Mammary epithelial cell (primary cell): ENCODE results near the gene ZPLD1.

Experiments
- CTCF ChIP-seq, 2 donors: IDR thresholded peaks in 1 of 2; conservative IDR thresholded peaks in 1 of 2; 2 replicates each; pipeline ENCODE4 v1.5.1; 2011 to 2012; ENCODE audit warnings: inconsistent platforms in 2 of 2, low read length in 2 of 2, mild to moderate bottlenecking in 2 of 2, control low read depth in 1 of 2, low read depth in 1 of 2; ENCODE audit not compliant: insufficient read depth in 1 of 2; ENCODE audit errors: extremely low read depth in 1 of 2
- EZH2 ChIP-seq: IDR thresholded peaks from 2 replicates; pipeline ENCODE4 v1.6.1; 2012; ENCODE audit warnings: low read length, inconsistent platforms, borderline replicate concordance

- no peak for TF ChIP-seq CTCF (conservative IDR thresholded peaks at IDR 0.05 in 1 of 2, IDR thresholded peaks at IDR 0.05 in 1 of 2; ENCODE audit: extremely low read depth in 1 of 2, insufficient read depth in 1 of 2, low read depth in 1 of 2, low read length in 2 of 2)
- no peak for TF ChIP-seq EZH2
Measured at GRCh38 chr3:102390916-102391315, 43.9 kb upstream of the ZPLD1 start.
